HepG2 (cell line): ENCODE results near the gene MSI2. TPM values are rescaled to one million over a fixed set of nuclear protein-coding genes. Genes with fewer than 3 reads are reported as not detected.

Experiments used
- BRD4 ChIP-seq: sonication (generic); formaldehyde crosslinking; IDR thresholded peaks from 2 replicates; pipeline ENCODE4 v1.4.0; 2020; ENCODE audit warnings: missing genetic modification reagents
- DMAP1 ChIP-seq: IDR thresholded peaks from 2 replicates; pipeline ENCODE4 v1.6.1; 2016
- FOSL1 ChIP-seq: sonication (generic); formaldehyde crosslinking; IDR thresholded peaks from 2 replicates; pipeline ENCODE4 v1.9.0; 2021; ENCODE audit warnings: missing genetic modification reagents, borderline replicate concordance
- GTF3A ChIP-seq: sonication (generic); formaldehyde crosslinking; conservative IDR thresholded peaks from 2 replicates; pipeline ENCODE4 v1.4.0; 2020; ENCODE audit warnings: mild to moderate bottlenecking, missing genetic modification reagents
- HIVEP1 ChIP-seq: sonication (generic); formaldehyde crosslinking; IDR thresholded peaks from 2 replicates; pipeline ENCODE4 v1.4.0; 2020; ENCODE audit warnings: mild to moderate bottlenecking, missing genetic modification reagents
- KAT7 ChIP-seq: IDR thresholded peaks from 2 replicates; pipeline ENCODE4 v1.6.1; 2018; ENCODE audit warnings: borderline replicate concordance, missing compliant biosample characterization
- PATZ1 ChIP-seq: sonication (generic); formaldehyde crosslinking; IDR thresholded peaks from 2 replicates; pipeline ENCODE4 v1.4.0; 2020; ENCODE audit warnings: missing genetic modification reagents
- POGZ ChIP-seq: sonication (generic); formaldehyde crosslinking; IDR thresholded peaks from 2 replicates; pipeline ENCODE4 v1.4.0; 2020; ENCODE audit warnings: mild to moderate bottlenecking, missing genetic modification reagents
- PRPF4 ChIP-seq: fragments of 200-400 bp; formaldehyde crosslinking; IDR thresholded peaks from 2 replicates; pipeline ENCODE4 v1.6.1; 2016; ENCODE audit warnings: low read length, low read depth; ENCODE audit not compliant: poor library complexity, severe bottlenecking
- SIN3A ChIP-seq: IDR thresholded peaks from 2 replicates; pipeline ENCODE4 v1.6.1; 2011; ENCODE audit warnings: low read depth, mild to moderate bottlenecking, control low read depth, low read length, borderline replicate concordance
- SKIL ChIP-seq: sonication (generic); formaldehyde crosslinking; IDR thresholded peaks from 2 replicates; pipeline ENCODE4 v1.8.0; 2022; ENCODE audit warnings: missing genetic modification reagents, mild to moderate bottlenecking, moderate library complexity, borderline replicate concordance
- TBP ChIP-seq: sonication (generic); formaldehyde crosslinking; IDR thresholded peaks from 2 replicates; pipeline ENCODE4 v1.5.0; 2020; ENCODE audit warnings: missing genetic modification reagents
- YEATS2 ChIP-seq: sonication (generic); formaldehyde crosslinking; IDR thresholded peaks from 2 replicates; pipeline ENCODE4 v1.4.0; 2020; ENCODE audit warnings: missing genetic modification reagents, borderline replicate concordance
- ZBTB1 ChIP-seq: sonication (generic); formaldehyde crosslinking; IDR thresholded peaks from 2 replicates; pipeline ENCODE4 v1.4.0; 2020; ENCODE audit warnings: missing genetic modification reagents, borderline replicate concordance
- ZMAT3 ChIP-seq: sonication (generic); formaldehyde crosslinking; conservative IDR thresholded peaks from 2 replicates; pipeline ENCODE4 v1.7.0; 2021; ENCODE audit warnings: missing genetic modification reagents
- ZNF180 ChIP-seq: sonication (generic); formaldehyde crosslinking; IDR thresholded peaks from 2 replicates; pipeline ENCODE4 v1.4.0; 2020; ENCODE audit warnings: low read depth, missing genetic modification reagents, borderline replicate concordance
- ZNF460 ChIP-seq: sonication (generic); formaldehyde crosslinking; IDR thresholded peaks from 2 replicates; pipeline ENCODE4 v1.5.1; 2020; ENCODE audit warnings: missing genetic modification reagents, mild to moderate bottlenecking, borderline replicate concordance
- ZNF703 ChIP-seq: sonication (generic); formaldehyde crosslinking; IDR thresholded peaks from 2 replicates; pipeline ENCODE4 v1.5.1; 2020; ENCODE audit warnings: missing genetic modification reagents, mild to moderate bottlenecking, moderate library complexity, borderline replicate concordance
- ZNF766 ChIP-seq: sonication (generic); formaldehyde crosslinking; IDR thresholded peaks from 2 replicates; pipeline ENCODE4 v1.5.0; 2020; ENCODE audit warnings: missing genetic modification reagents, borderline replicate concordance
- ZSCAN29 ChIP-seq: sonication (generic); formaldehyde crosslinking; conservative IDR thresholded peaks from 2 replicates; pipeline ENCODE4 v1.4.0; 2020; ENCODE audit warnings: mild to moderate bottlenecking, missing genetic modification reagents
- polyA plus RNA-seq, 8 experiments: library from polyadenylated mRNA; depleted of rRNA in 3 of 8; stranded (reverse) in 7 of 8; unstranded in 1 of 8; fragments of >200 nt; fragmentation: Illumina TruSeq in 4 of 8; extraction: Trizol in 4 of 8; gene quantifications; 2 replicates each; pipeline versions ENCODE4 v1.2.1 to v1.2.3, GENCODE V29; 2011 to 2016; ENCODE audit warnings: low read depth in 4 of 8, missing spikeins in 1 of 8, mixed read lengths in 1 of 8; ENCODE audit not compliant: insufficient read depth in 1 of 8
- total RNA-seq, 5 experiments: library from RNA; depleted of rRNA; stranded (reverse); fragments of >200 nt; fragmentation: Illumina TruSeq; extraction: Trizol; gene quantifications; 2 replicates each; pipeline ENCODE4 v1.2.3, GENCODE V29; 2016; ENCODE audit warnings: low read depth in 1 of 5
- TF ChIP-seq, protein P1 (sequence below): sonication (generic); formaldehyde crosslinking; IDR thresholded peaks from 2 replicates; pipeline ENCODE4 v1.5.0; 2020; ENCODE audit warnings: missing genetic modification reagents, mild to moderate bottlenecking, borderline replicate concordance
- TF ChIP-seq, protein P2 (sequence below): IDR thresholded peaks from 2 replicates; pipeline ENCODE4 v1.6.1; 2016; ENCODE audit warnings: missing biosample characterization, missing genetic modification reagents, low read depth

MSI2 gene
- total and polyA plus RNA-seq, 2 of the 13 experiments (the other 11 are each of a cell fraction or from before 2014, with no cell fraction given): 77.5 to 78.4 TPM

- no peak for TF ChIP-seq TBP (CRISPR knock-in tag)
- no peak for TF ChIP-seq PRPF4
- TF ChIP-seq HIVEP1 (CRISPR knock-in tag): no peak
- TF ChIP-seq BRD4 (CRISPR knock-in tag): peak; percentile 72
- TF ChIP-seq ZSCAN29 (CRISPR knock-in tag): no peak
- no peak for TF ChIP-seq ZNF703 (CRISPR knock-in tag)
- TF ChIP-seq FOSL1 (CRISPR knock-in tag): no peak
- no peak for TF ChIP-seq SIN3A
- TF ChIP-seq ZNF460 (CRISPR knock-in tag): no peak
- TF ChIP-seq, protein P1, sequence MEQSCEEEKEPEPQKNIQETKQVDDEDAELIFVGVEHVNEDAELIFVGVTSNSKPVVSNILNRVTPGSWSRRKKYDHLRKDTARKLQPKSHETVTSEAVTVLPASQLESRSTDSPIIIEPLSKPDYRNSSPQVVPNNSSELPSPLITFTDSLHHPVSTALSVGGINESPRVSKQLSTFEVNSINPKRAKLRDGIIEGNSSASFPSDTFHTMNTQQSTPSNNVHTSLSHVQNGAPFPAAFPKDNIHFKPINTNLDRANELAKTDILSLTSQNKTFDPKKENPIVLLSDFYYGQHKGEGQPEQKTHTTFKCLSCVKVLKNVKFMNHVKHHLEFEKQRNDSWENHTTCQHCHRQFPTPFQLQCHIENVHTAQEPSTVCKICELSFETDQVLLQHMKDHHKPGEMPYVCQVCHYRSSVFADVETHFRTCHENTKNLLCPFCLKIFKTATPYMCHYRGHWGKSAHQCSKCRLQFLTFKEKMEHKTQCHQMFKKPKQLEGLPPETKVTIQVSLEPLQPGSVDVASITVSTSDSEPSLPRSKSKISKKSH (CRISPR knock-in tag): peak; percentile 73; the same call in 1 of the 2 replicates
- peak; percentile 54 for TF ChIP-seq PATZ1 (CRISPR knock-in tag)
- TF ChIP-seq DMAP1 (CRISPR knock-in tag): peak; percentile 62
- no peak for TF ChIP-seq ZMAT3 (CRISPR knock-in tag)
- no peak for TF ChIP-seq ZNF180 (CRISPR knock-in tag)
- no peak for TF ChIP-seq GTF3A
- TF ChIP-seq, protein P2, sequence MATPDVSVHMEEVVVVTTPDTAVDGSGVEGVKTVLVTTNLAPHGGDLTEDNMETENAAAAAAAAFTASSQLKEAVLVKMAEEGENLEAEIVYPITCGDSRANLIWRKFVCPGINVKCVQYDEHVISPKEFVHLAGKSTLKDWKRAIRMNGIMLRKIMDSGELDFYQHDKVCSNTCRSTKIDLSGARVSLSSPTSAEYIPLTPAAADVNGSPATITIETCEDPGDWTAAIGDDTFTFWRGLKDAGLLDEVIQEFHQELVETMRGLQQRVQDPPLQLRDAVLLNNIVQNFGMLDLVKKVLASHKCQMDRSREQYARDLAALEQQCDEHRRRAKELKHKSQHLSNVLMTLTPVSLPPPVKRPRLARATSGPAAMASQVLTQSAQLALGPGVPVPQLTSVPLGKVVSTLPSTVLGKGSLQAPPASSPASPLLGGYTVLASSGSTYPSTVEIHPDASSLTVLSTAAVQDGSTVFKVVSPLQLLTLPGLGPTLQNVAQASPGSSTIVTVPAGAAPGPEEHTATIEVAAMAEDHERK: no peak
- TF ChIP-seq ZBTB1 (CRISPR knock-in tag): no peak
- TF ChIP-seq KAT7: no peak
- TF ChIP-seq POGZ (CRISPR knock-in tag): peak; percentile 40; the same call in 1 of the 2 replicates
- no peak for TF ChIP-seq YEATS2 (CRISPR knock-in tag)
- no peak for TF ChIP-seq ZNF766 (CRISPR knock-in tag)
- 0 out of 2 replicates have a peak, but pooled peaks have one; percentile 15 for TF ChIP-seq SKIL (CRISPR knock-in tag)
These were observed 441.8 kb downstream of the MSI2 start (continued) for GRCh38 chr17:57697891-57698711.
